ENCODE results near the gene IL1A. TPM values are rescaled to one million over a fixed set of nuclear protein-coding genes. Genes with fewer than 3 reads are reported as not detected.

Gene IL1A
- total RNA-seq, 1 experiment from 2014 or later = 0.11 TPM

- peaks cover 16% of the 10 kb centered on the region for H3K4me1 ChIP-seq (ENCODE audit: insufficient read depth, low read length)
- peak overlapping the region; percentile 67 for H3K9ac ChIP-seq (ENCODE audit: low read length)
- intact Hi-C loops (cut with micrococcal nuclease) = loop anchor here (1.0 to 5.0 kb wide), 6 partner anchors 34 to 142 kb away; partner anchors contain the start of gene CHCHD5
- no peaks in the 10 kb centered on the region for H3K9me3 ChIP-seq (ENCODE audit: low read length)
- no peak overlapping the region for H3K4me3 ChIP-seq (ENCODE audit: low read length)
- peak; percentile 18 for ATAC-seq
- no peaks in the 10 kb centered on the region for H3K79me2 ChIP-seq (ENCODE audit: low read length)
- ChIA-PET CTCF (interaction anchor here (1.0 to 1.8 kb wide), 10 partner anchors 13 to 233 kb away, joined by 3 to 8 read pairs (median 4); no protein-coding TSS in a partner anchor), POLR2A (ENCODE audit: unreplicated experiment) (interaction anchor here (1.0 kb wide), 1 partner anchor 33 kb away, joined by 3 read pairs; no protein-coding TSS in a partner anchor)
- no peaks in the 10 kb centered on the region for H3K27me3 ChIP-seq (ENCODE audit: low read length)
- H3K27ac ChIP-seq (ENCODE audit: low read length) = peak overlapping the region; percentile 82
- peak overlapping the region; percentile 74 for H2AFZ ChIP-seq (ENCODE audit: low read length)
- TF ChIP-seq EZH2 (IDR thresholded peaks at IDR 0.05; ENCODE audit: low read length, unreplicated experiment) (no peak), EZH2phosphoT487 (IDR thresholded peaks at IDR 0.05; ENCODE audit: borderline replicate concordance, low read length) (no peak)
- TF ChIP-seq, protein P1, sequence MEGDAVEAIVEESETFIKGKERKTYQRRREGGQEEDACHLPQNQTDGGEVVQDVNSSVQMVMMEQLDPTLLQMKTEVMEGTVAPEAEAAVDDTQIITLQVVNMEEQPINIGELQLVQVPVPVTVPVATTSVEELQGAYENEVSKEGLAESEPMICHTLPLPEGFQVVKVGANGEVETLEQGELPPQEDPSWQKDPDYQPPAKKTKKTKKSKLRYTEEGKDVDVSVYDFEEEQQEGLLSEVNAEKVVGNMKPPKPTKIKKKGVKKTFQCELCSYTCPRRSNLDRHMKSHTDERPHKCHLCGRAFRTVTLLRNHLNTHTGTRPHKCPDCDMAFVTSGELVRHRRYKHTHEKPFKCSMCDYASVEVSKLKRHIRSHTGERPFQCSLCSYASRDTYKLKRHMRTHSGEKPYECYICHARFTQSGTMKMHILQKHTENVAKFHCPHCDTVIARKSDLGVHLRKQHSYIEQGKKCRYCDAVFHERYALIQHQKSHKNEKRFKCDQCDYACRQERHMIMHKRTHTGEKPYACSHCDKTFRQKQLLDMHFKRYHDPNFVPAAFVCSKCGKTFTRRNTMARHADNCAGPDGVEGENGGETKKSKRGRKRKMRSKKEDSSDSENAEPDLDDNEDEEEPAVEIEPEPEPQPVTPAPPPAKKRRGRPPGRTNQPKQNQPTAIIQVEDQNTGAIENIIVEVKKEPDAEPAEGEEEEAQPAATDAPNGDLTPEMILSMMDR (conservative IDR thresholded peaks at IDR 0.05; ENCODE audit: low read depth, low read length) = no peak
- peak; percentile 70 for DNase-seq
- H3F3A ChIP-seq (ENCODE audit: low read length, unreplicated experiment) = no peaks in the 10 kb centered on the region
- H3K36me3 ChIP-seq (ENCODE audit: low read depth, low read length) = no peaks in the 10 kb centered on the region
- no peaks in the 10 kb centered on the region for H4K20me1 ChIP-seq (ENCODE audit: low read length)
- H3K9me2 ChIP-seq (replicated peaks; ENCODE audit: low read length) = no peaks in the 10 kb centered on the region
- 0 out of 2 replicates have a peak overlapping the region, but pooled peaks have one; percentile 27 for H3K4me2 ChIP-seq (ENCODE audit: low read length)
- TSS peak; percentile 64 for BruUV-seq (replicated peaks)
These were observed 58.5 kb downstream of the IL1A start for GRCh38 chr2:112725545-112726457.

DNA sequence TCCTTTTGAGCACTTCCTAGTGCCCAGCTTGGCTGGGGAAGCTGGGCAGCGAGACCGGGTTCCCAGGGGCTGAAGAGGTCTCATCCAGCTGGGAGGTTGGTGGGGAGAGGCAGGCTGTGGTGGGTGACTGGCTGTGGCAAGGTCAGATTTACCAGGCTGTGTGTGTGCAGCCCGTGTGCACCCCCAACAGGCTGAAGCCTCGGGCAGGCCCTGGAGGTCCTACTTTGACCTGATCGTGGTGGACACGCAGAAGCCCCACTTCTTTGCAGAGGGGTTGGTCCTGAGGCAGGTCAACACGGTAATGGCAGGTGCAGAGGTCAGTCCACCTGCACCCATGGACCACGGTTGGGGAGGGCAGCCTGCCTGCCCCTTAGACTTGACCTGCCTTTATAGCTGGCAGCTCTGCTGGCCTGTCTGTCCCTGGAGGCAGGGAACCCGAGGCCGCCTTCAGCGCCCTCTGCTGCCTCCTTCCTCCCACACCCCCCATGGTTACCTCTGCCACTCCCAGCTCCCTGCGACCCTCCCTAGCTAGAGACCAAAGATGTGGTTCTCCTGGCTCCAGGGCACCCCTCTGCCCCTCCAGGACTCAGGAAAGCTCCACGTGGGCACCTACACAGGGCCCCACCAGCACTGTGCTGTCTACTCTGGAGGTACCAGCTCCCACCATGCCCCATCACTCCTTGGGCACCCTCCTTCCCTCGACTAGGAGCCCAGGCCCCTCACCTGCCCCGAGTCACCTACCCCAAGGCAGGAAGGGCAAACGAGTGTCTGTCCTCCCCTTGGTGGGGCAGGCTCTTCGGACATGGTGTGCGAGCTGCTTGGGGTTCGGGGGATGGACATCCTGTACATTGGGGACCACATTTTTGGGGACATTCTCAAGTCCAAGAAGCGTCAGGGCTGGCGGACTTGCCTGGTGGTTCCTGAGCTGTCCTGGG is 59.4 kb downstream of the IL1A start:
- Histone ChIP-seq H2AFZ (ENCODE audit: low read length) (no peak overlapping the region), H3K27ac (ENCODE audit: low read length) (peak overlapping the region; percentile 82), H3K4me3 (ENCODE audit: low read length) (no peak overlapping the region), H3K4me1 (ENCODE audit: insufficient read depth, low read length) (peaks cover 16% of the 10 kb centered on the region), H4K20me1 (ENCODE audit: low read length) (no peaks in the 10 kb centered on the region), H3K4me2 (ENCODE audit: low read length) (no peak overlapping the region), H3F3A (ENCODE audit: low read length, unreplicated experiment) (no peaks in the 10 kb centered on the region), H3K9me3 (ENCODE audit: low read length) (no peaks in the 10 kb centered on the region), H3K9ac (ENCODE audit: low read length) (peak overlapping the region; percentile 50; the same call in 1 of the 2 replicates), H3K79me2 (ENCODE audit: low read length) (no peaks in the 10 kb centered on the region), H3K9me2 (replicated peaks; ENCODE audit: low read length) (no peaks in the 10 kb centered on the region), H3K27me3 (ENCODE audit: low read length) (no peaks in the 10 kb centered on the region), H3K36me3 (ENCODE audit: low read depth, low read length) (no peaks in the 10 kb centered on the region)
- ChIA-PET CTCF (interaction anchor here (1.1 kb wide), 2 partner anchors 12 to 234 kb away, joined by 3 read pairs; no protein-coding TSS in a partner anchor), POLR2A (ENCODE audit: unreplicated experiment) (interaction anchor here (0.6 to 1.0 kb wide), 2 partner anchors 32 to 77 kb away, joined by 3 to 4 read pairs; no protein-coding TSS in a partner anchor)
- TF ChIP-seq, protein P1 (conservative IDR thresholded peaks at IDR 0.05; ENCODE audit: low read depth, low read length) = peak; percentile 56
- TF ChIP-seq EZH2phosphoT487 (IDR thresholded peaks at IDR 0.05; ENCODE audit: borderline replicate concordance, low read length) = no peak
- TF ChIP-seq EZH2 (IDR thresholded peaks at IDR 0.05; ENCODE audit: low read length, unreplicated experiment) = no peak
- BruUV-seq (replicated peaks) = no TSS peak
- intact Hi-C loops (cut with micrococcal nuclease) = loop anchor here (5.0 kb wide), 3 partner anchors 33 to 83 kb away; no protein-coding TSS in a partner anchor
- peak; percentile 26; the same call in 1 of the 2 replicates for ATAC-seq
- DNase-seq = peak; percentile 35
